PFSK-1 (cell line): ENCODE data around the gene CYB5D1.

ENCODE experiments used
- POLR2AphosphoS5 ChIP-seq: IDR thresholded peaks from 2 replicates; pipeline ENCODE4 v1.6.1; 2012; ENCODE audit warnings: low read depth, mild to moderate bottlenecking, control low read depth, low read length, moderate library complexity
- SIN3A ChIP-seq: IDR thresholded peaks from 2 replicates; pipeline ENCODE4 v1.6.1; 2012; ENCODE audit warnings: mild to moderate bottlenecking, low read length, moderate library complexity, borderline replicate concordance; ENCODE audit not compliant: insufficient read depth
- TAF1 ChIP-seq: IDR thresholded peaks from 2 replicates; pipeline ENCODE4 v1.6.1; 2012; ENCODE audit warnings: low read length, control low read depth, borderline replicate concordance; ENCODE audit not compliant: insufficient read depth
- TF ChIP-seq, protein P1 (sequence below), 2 experiments: IDR thresholded peaks; 2 replicates each; pipeline versions ENCODE4 v1.6.1 to v1.8.0; 2011 to 2012; ENCODE audit warnings: low read depth in 2 of 2, low read length in 2 of 2, control low read depth in 1 of 2, inconsistent platforms in 1 of 2, mild to moderate bottlenecking in 1 of 2, moderate library complexity in 1 of 2; ENCODE audit not compliant: insufficient read depth in 1 of 2

DNA sequence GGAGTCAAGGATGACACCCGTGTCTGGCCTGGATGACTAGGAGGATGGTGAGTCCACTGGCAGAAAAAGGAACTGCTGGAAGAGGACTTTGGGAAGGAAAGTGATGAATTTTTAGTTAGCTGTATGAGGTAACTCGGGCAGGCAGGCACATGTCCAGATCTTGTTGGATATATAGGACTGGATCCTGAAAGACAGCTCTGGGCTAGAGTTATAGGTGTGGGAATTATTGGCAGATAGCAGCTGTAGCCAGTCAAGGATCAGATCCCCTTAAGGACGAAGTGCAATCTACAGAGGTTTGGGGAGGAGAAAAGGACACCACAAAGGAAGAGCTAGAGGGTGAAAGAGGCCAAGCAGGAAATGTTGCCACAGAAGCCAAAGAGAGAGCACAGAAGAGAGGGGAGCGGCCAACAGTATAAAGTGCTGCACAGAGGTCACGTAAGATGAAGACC is 10.1 kb downstream of the CYB5D1 start:
- TF ChIP-seq TAF1 (no peak), POLR2AphosphoS5 (no peak), SIN3A (no peak)
- TF ChIP-seq, protein P1, sequence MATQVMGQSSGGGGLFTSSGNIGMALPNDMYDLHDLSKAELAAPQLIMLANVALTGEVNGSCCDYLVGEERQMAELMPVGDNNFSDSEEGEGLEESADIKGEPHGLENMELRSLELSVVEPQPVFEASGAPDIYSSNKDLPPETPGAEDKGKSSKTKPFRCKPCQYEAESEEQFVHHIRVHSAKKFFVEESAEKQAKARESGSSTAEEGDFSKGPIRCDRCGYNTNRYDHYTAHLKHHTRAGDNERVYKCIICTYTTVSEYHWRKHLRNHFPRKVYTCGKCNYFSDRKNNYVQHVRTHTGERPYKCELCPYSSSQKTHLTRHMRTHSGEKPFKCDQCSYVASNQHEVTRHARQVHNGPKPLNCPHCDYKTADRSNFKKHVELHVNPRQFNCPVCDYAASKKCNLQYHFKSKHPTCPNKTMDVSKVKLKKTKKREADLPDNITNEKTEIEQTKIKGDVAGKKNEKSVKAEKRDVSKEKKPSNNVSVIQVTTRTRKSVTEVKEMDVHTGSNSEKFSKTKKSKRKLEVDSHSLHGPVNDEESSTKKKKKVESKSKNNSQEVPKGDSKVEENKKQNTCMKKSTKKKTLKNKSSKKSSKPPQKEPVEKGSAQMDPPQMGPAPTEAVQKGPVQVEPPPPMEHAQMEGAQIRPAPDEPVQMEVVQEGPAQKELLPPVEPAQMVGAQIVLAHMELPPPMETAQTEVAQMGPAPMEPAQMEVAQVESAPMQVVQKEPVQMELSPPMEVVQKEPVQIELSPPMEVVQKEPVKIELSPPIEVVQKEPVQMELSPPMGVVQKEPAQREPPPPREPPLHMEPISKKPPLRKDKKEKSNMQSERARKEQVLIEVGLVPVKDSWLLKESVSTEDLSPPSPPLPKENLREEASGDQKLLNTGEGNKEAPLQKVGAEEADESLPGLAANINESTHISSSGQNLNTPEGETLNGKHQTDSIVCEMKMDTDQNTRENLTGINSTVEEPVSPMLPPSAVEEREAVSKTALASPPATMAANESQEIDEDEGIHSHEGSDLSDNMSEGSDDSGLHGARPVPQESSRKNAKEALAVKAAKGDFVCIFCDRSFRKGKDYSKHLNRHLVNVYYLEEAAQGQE (IDR thresholded peaks at IDR 0.05; ENCODE audit: insufficient read depth in 1 of 2, low read depth in 2 of 2, low read length in 2 of 2), result no peak
